ENCODE data around the gene SNX9.

The SNX9 gene

GRCh38 chr6:157861184-157861583 lies 38.1 kb downstream of the SNX9 start:
- no peak for DNase-seq

DNA sequence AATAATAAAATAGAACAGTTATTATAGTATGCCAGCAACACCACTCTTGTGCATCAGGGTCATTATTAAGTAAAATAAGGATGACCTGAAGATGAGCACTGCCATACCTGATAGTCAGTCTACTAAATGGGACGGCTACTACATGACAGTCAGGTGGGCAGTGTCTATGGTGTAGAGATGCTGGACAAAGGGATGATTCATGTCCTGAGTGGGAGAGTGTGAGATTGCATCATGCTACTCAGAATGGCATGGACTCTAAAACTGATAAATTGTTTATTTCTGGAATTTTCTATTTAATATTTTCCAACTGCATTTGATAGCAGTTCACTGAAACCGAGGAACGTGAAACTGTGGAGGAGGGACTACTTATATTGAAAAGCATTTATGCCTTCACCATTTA lies 38.8 kb downstream of the SNX9 start:
- no peak for DNase-seq

- no peak for DNase-seq
Observed at GRCh38 chr6:157862706-157863105, 39.7 kb downstream of the SNX9 start.

- DNase-seq, result no peak
Observed at GRCh38 chr6:157864185-157864761, 41.2 kb downstream of the SNX9 start.

DNA sequence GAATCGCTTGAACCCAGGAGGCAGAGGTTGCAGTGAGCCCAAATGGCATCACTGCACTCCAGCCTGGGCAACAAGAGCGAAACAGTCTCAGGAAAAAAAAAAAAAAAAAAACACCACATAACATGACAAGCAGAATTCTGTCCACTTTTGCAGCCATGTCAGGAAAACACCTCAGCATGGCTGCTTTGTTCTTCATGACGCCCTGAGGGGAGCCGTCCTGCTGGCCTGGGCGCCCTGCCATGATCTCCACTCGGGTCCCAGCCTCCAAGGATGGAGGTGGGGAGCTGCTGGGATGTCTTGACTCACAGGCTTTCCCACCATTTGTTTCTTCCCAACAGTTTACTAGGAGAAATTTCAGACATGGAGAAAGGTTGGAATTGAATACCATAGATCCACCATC lies 42.2 kb downstream of the SNX9 start:
- DNase-seq, result no peak

- no peak for DNase-seq
Observed at GRCh38 chr6:157867155-157867559, 44.1 kb downstream of the SNX9 start.

DNA sequence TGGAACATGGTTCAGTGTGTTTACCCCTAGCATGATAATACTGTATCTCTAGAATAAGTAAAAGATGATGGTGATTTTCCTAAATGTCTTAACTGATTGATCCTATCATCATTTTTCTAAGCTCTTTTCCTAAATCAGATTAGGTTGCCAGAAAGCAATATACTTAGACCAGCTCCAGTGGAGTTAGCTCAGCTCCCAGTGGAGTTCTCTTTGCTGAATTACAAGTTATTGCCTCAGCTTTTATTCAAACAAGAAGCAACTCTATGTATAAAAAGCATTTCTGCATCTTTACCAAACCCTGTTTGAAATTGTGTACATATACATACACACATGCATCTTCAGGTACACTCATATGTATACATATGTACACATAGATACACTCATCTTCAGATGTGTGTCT lies 44.9 kb downstream of the SNX9 start:
- DNase-seq, result no peak

DNA sequence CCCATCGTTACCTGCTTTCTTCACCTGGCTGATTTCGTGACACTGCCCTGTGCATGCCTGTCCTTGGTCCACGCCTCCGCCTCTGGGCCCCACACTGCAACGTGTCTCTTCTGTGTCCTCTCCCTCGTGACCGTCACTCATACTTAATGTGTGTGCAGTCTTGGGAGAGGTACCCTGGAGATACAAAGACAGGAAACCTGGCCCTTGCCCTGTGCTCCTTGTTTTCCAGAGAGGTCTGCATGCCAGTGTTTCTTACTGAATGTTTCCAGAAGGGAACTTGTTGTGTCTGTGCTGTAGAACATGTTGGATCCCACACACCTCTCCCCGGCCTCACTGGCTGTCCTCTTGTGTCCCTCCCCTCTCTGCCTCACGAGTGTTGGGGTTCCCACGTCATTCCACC lies 45.8 kb downstream of the SNX9 start:
- DNase-seq, result no peak

- no peak for DNase-seq
Observed at GRCh38 chr6:157869673-157870302, 46.7 kb downstream of the SNX9 start.

- DNase-seq, result peak; percentile 14
Observed at GRCh38 chr6:157873735-157874344, 50.8 kb downstream of the SNX9 start.

- DNase-seq, result no peak
Observed at GRCh38 chr6:157877149-157877548, 54.1 kb downstream of the SNX9 start.

GRCh38 chr6:157877573-157878438 lies 54.8 kb downstream of the SNX9 start:
- no peak for DNase-seq

DNA sequence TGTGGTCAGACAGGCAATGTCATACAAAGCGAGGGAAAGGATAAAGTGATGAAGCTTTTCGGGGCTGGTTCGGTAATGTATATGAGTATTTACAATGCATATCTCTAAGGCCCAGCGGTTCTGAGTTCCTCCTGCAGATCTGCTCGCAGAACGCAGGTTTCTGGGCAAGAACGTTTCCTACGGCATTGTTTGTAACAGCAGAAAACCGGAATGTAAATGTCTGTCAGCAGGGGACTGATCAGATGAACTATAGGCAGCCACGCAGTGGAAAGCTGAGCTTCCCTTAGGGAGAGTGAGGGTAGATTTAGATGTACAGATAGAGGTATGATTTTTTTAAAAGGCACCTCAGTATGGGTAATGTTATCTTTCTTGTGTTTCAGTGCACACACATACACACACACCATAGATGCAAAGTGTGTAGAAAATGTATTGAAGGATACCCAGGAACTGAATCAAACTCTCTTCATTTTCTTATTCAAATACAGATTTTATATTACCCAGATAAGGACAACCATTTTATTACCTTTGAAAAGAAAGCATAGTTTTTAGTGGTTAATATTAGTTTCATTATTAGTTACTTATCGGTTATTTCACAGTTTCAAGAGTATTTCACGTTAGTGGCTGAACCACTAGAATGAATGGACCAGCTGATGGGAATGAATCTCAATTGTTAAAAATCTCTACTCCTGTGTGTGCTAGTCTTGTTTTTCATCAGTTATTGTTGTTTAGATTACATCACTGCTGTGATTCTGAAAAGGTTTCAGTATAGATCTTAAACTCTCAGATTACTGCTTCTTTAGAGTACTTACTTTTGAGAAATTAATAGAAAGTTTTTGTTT lies 56.2 kb downstream of the SNX9 start:
- DNase-seq, result no peak

DNA sequence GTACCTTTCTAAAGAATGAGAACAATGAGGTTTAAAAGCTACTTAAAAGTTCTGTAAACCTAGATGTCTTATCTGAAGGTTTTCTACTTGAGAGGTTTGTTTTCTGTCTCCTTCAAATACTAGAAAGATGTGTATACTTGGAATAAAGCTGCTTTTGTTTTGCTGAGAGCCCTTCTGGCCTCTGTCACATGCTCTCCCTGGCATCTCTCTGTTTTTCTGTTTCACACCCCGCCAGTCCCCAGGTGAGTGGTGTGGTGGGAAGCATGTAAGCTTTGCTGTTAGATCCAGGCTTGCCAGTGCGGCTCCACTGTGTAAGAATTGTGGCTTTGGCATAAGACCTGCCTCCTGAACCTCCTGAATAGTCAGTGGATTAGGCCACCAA lies 56.8 kb downstream of the SNX9 start:
- no peak for DNase-seq

DNA sequence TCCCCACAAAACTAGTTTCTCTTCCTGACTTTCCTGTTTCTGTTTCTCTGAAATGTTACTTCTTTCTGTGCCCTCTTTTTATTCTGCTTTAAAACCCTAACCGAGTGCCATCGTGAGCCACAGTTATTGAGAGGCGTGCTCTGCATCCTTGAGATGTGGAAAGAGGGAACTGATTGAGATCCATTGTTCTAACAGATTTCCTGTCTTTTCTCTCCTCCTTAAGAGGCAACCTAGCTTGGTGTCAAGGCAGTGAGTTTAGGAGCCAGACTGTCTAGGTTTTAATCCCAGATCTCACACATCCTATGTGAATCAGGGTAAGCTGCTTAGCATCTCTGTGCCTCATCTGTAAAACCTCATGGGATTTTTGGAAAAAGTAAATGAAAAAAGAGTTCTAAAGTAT lies 57.5 kb downstream of the SNX9 start:
- DNase-seq, result no peak

DNA sequence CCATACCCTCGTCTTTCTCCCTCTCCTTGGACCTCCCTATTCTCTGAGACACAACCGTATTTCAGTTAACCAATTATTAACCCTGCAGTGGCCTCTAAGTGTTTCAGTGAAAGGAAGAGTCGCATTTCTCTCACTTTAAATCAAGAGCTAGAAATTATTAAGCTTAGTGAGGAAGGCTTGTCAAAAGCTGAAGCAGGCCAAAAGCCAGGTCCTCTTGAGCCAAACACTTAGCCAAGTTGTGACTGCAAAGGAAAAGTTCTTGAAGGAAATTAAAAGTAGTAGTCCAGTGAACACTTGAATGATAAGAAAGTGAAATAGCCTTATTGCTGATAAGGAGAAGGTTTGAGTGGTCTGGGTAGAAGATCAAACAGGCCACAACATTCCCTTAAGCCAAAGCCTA lies 58.3 kb downstream of the SNX9 start:
- DNase-seq, result no peak

- DNase-seq, result no peak
Observed at GRCh38 chr6:157884756-157885155, 61.7 kb downstream of the SNX9 start.

GRCh38 chr6:157885211-157885788 lies 62.3 kb downstream of the SNX9 start:
- no peak for DNase-seq

GRCh38 chr6:157885876-157886275 lies 62.8 kb downstream of the SNX9 start:
- DNase-seq, result no peak

DNA sequence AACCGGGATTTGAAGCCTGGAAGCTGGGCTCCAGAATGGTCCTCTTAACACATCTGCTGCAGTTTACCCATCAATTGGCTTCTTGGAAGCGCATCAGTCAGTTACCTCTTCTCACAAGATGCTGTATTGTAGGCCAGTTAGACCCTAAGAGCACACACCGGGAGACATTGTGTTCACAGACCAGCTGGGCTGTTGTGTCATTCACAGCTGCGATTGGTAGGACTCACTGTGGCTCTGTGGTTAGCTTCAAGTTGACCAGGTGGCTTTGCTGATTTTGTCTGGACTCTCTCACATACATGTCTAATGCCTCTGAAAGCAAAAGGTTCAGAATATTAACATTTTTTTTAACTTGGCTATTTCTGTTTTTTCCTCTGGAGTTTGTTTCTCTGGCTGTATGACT lies 64.8 kb downstream of the SNX9 start:
- no peak for DNase-seq

DNA sequence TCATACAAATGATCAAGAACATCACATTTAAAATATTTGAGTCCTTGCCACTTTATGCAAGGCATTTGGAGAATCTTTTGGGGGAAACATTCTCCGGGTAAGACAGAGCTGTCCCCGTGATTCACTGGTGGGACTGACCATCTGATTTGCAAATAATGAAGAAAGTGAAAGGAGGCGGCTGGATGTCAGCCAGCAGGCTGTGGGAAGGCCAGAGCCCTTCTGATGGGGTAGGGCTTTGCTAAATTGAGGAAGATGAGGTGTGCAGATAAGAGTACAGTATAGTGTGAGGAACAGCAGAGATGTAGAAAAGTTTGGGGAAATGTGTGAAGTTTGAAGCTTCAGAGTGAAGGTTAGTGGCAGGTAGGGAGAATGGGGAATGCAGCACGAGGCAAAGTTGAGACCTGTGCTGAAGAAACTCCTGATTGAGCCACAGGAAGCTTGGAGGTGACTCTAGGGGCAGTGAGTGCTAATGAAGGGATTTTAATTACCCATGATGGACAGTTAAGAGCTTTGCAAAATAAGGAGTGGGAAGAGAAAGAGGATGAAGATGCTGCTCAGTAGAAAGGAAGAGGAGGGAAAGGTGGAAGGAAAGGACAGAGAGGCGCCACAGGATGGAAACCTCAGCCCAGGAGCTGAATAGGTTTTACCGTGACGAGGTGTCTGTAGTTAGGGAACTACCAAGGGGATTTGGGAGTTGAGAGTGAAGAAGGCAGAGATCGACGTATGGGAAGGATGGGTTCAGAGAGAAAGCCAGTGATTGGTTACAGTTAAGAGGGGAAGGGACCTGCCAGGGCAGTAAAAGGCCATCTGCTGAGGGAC lies 68.7 kb downstream of the SNX9 start:
- DNase-seq, result no peak

Measured in DMS 273 treated with DMSO at 0.1 percent for 48 hours (cell line).